ENCODE measurements around the gene LHX3.

DNA sequence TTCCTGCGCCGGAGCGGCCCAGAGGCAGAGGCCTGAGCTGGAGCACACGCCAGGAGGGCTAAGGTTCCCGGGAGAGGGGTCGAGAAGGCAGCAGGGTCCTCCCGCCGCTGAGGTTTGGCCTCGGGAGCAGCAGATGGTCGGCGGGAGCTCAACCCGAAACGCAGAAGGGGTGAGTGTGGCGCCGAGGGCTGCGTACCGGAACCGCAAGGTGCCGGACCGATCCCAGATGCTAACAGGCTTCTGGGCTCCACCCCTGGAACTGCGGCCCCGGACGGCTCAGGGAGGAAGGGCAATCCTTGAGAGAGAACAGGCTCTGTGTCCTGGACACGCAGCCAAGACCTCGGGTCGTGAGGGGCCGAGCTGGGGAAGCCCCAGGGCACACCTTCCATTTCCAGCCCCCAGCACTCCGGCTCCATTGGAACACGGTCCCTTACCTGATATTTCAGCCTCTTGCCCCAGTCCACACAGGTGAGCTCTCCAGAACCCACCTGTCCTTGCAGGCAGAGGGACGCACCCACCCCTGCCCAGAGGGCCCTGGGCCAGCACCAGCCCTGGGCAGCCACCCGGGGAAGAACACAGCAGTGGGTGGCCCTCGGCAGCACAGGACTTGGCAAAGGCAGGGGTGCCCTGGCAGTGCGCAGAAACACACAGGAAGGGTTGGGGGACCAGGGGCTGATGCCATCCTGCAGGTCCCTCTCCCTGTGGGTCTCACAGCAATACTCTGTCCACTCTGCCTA lies 1.4 kb downstream of the LHX3 start:
- TF ChIP-seq, protein P1, sequence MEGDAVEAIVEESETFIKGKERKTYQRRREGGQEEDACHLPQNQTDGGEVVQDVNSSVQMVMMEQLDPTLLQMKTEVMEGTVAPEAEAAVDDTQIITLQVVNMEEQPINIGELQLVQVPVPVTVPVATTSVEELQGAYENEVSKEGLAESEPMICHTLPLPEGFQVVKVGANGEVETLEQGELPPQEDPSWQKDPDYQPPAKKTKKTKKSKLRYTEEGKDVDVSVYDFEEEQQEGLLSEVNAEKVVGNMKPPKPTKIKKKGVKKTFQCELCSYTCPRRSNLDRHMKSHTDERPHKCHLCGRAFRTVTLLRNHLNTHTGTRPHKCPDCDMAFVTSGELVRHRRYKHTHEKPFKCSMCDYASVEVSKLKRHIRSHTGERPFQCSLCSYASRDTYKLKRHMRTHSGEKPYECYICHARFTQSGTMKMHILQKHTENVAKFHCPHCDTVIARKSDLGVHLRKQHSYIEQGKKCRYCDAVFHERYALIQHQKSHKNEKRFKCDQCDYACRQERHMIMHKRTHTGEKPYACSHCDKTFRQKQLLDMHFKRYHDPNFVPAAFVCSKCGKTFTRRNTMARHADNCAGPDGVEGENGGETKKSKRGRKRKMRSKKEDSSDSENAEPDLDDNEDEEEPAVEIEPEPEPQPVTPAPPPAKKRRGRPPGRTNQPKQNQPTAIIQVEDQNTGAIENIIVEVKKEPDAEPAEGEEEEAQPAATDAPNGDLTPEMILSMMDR (IDR thresholded peaks at IDR 0.05 in 2 of 3, conservative IDR thresholded peaks at IDR 0.05 in 1 of 3; ENCODE audit: control insufficient read depth in 2 of 3, extremely low read depth in 1 of 3, insufficient read depth in 1 of 3, low read depth in 3 of 3, low read length in 3 of 3): no peak
- TF ChIP-seq SREBF2 (IDR thresholded peaks at IDR 0.05; ENCODE audit: low read length) (no peak), SP1 (IDR thresholded peaks at IDR 0.05; ENCODE audit: low read depth, low read length) (no peak), EP300 (IDR thresholded peaks at IDR 0.05; ENCODE audit: borderline replicate concordance in 1 of 2, control insufficient read depth in 1 of 2, low read depth in 2 of 2, low read length in 2 of 2) (no peak), RFX5 (IDR thresholded peaks at IDR 0.05; ENCODE audit: low read depth, low read length) (no peak), JUNB (IDR thresholded peaks at IDR 0.05) (no peak), RAD21 (IDR thresholded peaks at IDR 0.05; ENCODE audit: insufficient read depth, low read depth, low read length) (no peak), NRF1 (conservative IDR thresholded peaks at IDR 0.05; ENCODE audit: low read depth, low read length) (no peak), CEBPB (IDR thresholded peaks at IDR 0.05; ENCODE audit: borderline replicate concordance in 1 of 2, low read depth in 2 of 2, low read length in 2 of 2) (no peak), FOS (IDR thresholded peaks at IDR 0.05; ENCODE audit: borderline replicate concordance, extremely low read depth, insufficient read length) (no peak), ZZZ3 (IDR thresholded peaks at IDR 0.05; ENCODE audit: control insufficient read depth, insufficient read length, low read depth) (no peak), RELA (IDR thresholded peaks at IDR 0.05; ENCODE audit: borderline replicate concordance, partially characterized antibody) (no peak)
- TF ChIP-seq, protein P2, sequence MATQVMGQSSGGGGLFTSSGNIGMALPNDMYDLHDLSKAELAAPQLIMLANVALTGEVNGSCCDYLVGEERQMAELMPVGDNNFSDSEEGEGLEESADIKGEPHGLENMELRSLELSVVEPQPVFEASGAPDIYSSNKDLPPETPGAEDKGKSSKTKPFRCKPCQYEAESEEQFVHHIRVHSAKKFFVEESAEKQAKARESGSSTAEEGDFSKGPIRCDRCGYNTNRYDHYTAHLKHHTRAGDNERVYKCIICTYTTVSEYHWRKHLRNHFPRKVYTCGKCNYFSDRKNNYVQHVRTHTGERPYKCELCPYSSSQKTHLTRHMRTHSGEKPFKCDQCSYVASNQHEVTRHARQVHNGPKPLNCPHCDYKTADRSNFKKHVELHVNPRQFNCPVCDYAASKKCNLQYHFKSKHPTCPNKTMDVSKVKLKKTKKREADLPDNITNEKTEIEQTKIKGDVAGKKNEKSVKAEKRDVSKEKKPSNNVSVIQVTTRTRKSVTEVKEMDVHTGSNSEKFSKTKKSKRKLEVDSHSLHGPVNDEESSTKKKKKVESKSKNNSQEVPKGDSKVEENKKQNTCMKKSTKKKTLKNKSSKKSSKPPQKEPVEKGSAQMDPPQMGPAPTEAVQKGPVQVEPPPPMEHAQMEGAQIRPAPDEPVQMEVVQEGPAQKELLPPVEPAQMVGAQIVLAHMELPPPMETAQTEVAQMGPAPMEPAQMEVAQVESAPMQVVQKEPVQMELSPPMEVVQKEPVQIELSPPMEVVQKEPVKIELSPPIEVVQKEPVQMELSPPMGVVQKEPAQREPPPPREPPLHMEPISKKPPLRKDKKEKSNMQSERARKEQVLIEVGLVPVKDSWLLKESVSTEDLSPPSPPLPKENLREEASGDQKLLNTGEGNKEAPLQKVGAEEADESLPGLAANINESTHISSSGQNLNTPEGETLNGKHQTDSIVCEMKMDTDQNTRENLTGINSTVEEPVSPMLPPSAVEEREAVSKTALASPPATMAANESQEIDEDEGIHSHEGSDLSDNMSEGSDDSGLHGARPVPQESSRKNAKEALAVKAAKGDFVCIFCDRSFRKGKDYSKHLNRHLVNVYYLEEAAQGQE (IDR thresholded peaks at IDR 0.05; ENCODE audit: low read depth, low read length): no peak

Data from GM12878 (cell line).